Transverse colon (tissue), 4 donors: ENCODE data around the gene JAM3. TPM values are rescaled to one million over a fixed set of nuclear protein-coding genes. Genes with fewer than 3 reads are reported as not detected.

Experiments used
- DNase-seq: peaks from one replicate; pipeline ENCODE4 v3.0.0-alpha.2; 2019
- H3K27ac ChIP-seq, 4 donors: fragments of 200-600 bp; sonication (generic); 2 replicates each; pipeline ENCODE4 v1.5.1; 2016 to 2018; ENCODE audit warnings: inconsistent platforms in 4 of 4
- H3K27me3 ChIP-seq: fragments of 200-600 bp; sonication (generic); 2 replicates; pipeline ENCODE4 v1.5.1; 2017; ENCODE audit warnings: inconsistent platforms
- H3K36me3 ChIP-seq, 4 donors: fragments of 200-600 bp; sonication (generic); 2 replicates each; pipeline ENCODE4 v1.5.1; 2017 to 2019; ENCODE audit warnings: inconsistent platforms in 4 of 4
- H3K4me1 ChIP-seq, 4 donors: fragments of 200-600 bp; sonication (generic); 2 replicates each; pipeline ENCODE4 v1.5.1; 2017 to 2020; ENCODE audit warnings: inconsistent platforms in 4 of 4
- H3K4me3 ChIP-seq, 4 donors: fragments of 200-600 bp; sonication (generic); 1 replicate in 1 of 4; 2 replicates in 3 of 4; pipeline versions ENCODE4 v1.5.1 to v1.6.1; 2017 to 2019; ENCODE audit warnings: inconsistent platforms in 4 of 4
- H3K9me3 ChIP-seq, 2 donors: fragments of 200-600 bp; sonication (generic); 2 replicates each; pipeline ENCODE4 v1.5.1; 2017 to 2019; ENCODE audit warnings: inconsistent platforms in 2 of 2
- EP300 ChIP-seq: sonication (generic); formaldehyde crosslinking; IDR thresholded peaks from one replicate; pipeline ENCODE4 v1.6.1; 2017; ENCODE audit warnings: antibody characterized with exemption, low read depth
- POLR2A ChIP-seq: fragments of 450-650 bp; IDR thresholded peaks from one replicate; pipeline ENCODE4 v1.6.1; 2016; ENCODE audit warnings: antibody characterized with exemption, mild to moderate bottlenecking, moderate library complexity
- POLR2AphosphoS5 ChIP-seq, 3 donors: sonication (generic); formaldehyde crosslinking; IDR thresholded peaks; one replicate each; pipeline ENCODE4 v1.6.1; 2016; ENCODE audit warnings: antibody characterized with exemption in 3 of 3
- WGBS, 2 donors: methylation state at CpG; one replicate each; pipeline ENCODE4 v1.1.5; 2018; ENCODE audit warnings: low coverage in 1 of 2; 5-methylcytosine and 5-hydroxymethylcytosine counted together
- in situ Hi-C, 4 donors: fragments of 200-750 bp; cut with MboI; loops; one replicate each; pipeline versions ENCODE4 v1.15.0 to v1.15.1; 2017; ENCODE audit warnings: low sequenced_read_pairs in 3 of 4, low pct_ligation_motif_present in 1 of 4, low pct_unique_long_range_greater_than_20kb in 1 of 4
- intact Hi-C: fragments of 100-400 bp; cut with DNase I; formaldehyde crosslinking; loops from one replicate; pipeline ENCODE4 v1.15.1; 2023; ENCODE audit warnings: low total_unique reads
- total RNA-seq, 4 donors: library from RNA; depleted of rRNA; stranded (reverse); fragments of >200 nt; gene quantifications; one replicate each; pipeline ENCODE4 v1.1.0, GENCODE V29; 2016
- TF ChIP-seq, protein P1 (sequence below), 5 experiments: fragments of 200-600 bp in 3 of 5; fragments of 450-650 bp in 2 of 5; sonication (generic) in 3 of 5; IDR thresholded peaks; 1 replicate in 2 of 5; 2 replicates in 3 of 5; pipeline ENCODE4 v1.5.1; 2016 to 2017; ENCODE audit warnings: antibody characterized with exemption in 5 of 5, inconsistent platforms in 3 of 5, mild to moderate bottlenecking in 2 of 5, moderate library complexity in 1 of 5

The JAM3 gene
- total RNA-seq, 4 donors from 2014 or later: 7.8 to 56.9 (median 13.8) TPM

DNA sequence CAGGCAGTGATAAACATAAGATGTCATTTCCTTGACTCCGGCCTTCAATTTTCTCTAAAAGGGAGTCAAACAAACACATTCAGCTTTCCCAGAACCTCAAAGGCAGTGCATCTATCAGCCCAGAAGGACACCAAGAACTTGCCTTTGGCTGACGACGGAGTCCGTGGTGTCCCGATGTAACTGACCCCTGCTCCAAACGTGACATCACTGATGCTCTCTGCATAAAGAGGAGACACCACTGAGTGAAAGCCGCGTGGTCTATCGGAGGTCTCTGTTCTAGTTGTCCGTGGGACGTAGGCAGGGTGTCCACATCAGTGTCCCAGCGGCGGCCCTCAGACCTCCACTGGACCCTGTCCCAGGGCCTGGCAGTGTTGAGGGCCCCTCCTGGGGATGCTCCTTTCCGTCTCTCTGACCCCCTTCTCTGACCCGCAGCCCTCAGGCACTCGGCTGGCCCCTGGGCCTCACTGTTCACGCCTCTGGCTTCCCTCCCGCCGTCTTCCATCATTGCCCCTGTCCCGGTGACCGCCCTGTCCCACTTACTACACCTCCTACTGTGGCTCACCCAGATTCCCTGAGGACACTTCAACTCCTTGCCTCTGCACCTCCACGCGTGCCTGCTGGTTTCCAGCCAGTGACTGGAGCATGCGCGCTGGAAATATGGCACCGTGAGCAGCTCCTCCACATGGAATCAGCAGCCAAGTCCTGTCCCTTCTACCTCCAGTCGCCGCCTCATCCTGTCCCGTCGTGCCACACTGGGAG, 84.5 kb downstream of the JAM3 start:
- TF ChIP-seq POLR2A (no peak), POLR2AphosphoS5 (IDR thresholded peaks at IDR 0.05) (no peak), EP300 (no peak)
- TF ChIP-seq, protein P1, sequence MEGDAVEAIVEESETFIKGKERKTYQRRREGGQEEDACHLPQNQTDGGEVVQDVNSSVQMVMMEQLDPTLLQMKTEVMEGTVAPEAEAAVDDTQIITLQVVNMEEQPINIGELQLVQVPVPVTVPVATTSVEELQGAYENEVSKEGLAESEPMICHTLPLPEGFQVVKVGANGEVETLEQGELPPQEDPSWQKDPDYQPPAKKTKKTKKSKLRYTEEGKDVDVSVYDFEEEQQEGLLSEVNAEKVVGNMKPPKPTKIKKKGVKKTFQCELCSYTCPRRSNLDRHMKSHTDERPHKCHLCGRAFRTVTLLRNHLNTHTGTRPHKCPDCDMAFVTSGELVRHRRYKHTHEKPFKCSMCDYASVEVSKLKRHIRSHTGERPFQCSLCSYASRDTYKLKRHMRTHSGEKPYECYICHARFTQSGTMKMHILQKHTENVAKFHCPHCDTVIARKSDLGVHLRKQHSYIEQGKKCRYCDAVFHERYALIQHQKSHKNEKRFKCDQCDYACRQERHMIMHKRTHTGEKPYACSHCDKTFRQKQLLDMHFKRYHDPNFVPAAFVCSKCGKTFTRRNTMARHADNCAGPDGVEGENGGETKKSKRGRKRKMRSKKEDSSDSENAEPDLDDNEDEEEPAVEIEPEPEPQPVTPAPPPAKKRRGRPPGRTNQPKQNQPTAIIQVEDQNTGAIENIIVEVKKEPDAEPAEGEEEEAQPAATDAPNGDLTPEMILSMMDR (IDR thresholded peaks at IDR 0.05): no peak
- no peak overlapping the region for H3K4me3 ChIP-seq
- intact Hi-C loops (no loop called here), in situ Hi-C loops (no loop called here)
- no peak for DNase-seq
- H3K27me3 ChIP-seq: no peaks in the 10 kb centered on the region
- 94% methylated on average over 30 of the region's 30 CpGs; no CpG with 5 or more reads in 1 of the 2 donors for WGBS, 2 donors
- H3K36me3 ChIP-seq: peaks cover 0 to 11% (median 4%) of the 10 kb centered on the region in 4 donors
- no peaks in the 10 kb centered on the region for H3K9me3 ChIP-seq
- no peak overlapping the region for H3K27ac ChIP-seq
- no peaks in the 10 kb centered on the region for H3K4me1 ChIP-seq

GRCh38 chr11:134154441-134154840, 85.6 kb downstream of the JAM3 start:
- no peak for DNase-seq
- no peaks in the 10 kb centered on the region for H3K9me3 ChIP-seq
- in situ Hi-C loops: no loop called here
- H3K4me3 ChIP-seq: no peak overlapping the region
- peaks cover 0 to 8% (median 4%) of the 10 kb centered on the region in 4 donors for H3K36me3 ChIP-seq
- TF ChIP-seq POLR2A (no peak), EP300 (no peak)
- TF ChIP-seq, protein P1 (IDR thresholded peaks at IDR 0.05): no peak
- no peak overlapping the region for H3K27ac ChIP-seq
- H3K4me1 ChIP-seq: no peaks in the 10 kb centered on the region
- intact Hi-C loops: no loop called here
- 77 to 100% methylated on average over 1 to 11 of the region's 11 CpGs for WGBS, 2 donors
- H3K27me3 ChIP-seq: no peaks in the 10 kb centered on the region

DNA sequence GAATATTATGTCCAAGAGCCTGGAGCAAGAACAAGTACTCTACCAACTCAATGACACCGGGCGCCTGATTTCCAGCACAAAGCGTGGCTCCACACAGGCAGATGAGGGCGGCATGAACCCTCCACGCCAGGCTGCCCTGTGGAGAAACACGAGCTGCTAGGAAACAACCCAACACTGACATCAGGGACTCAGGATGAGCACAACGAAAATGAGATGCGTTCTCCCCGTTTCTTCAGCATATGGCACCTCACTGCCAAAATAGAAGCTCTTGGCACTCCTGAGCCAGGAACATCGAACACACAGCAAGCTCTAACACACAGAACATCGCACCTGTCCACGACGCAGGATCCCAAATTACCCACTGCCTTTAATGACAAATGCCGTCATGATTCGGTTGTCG, 86.6 kb downstream of the JAM3 start:
- Histone ChIP-seq H3K27ac (no peak overlapping the region), H3K4me1 (no peaks in the 10 kb centered on the region), H3K4me3 (no peak overlapping the region), H3K27me3 (no peaks in the 10 kb centered on the region), H3K36me3 (peaks cover 0 to 5% (median 0%) of the 10 kb centered on the region in 4 donors), H3K9me3 (no peaks in the 10 kb centered on the region)
- in situ Hi-C loops: no loop called here
- 90 to 96% methylated on average over 2 to 16 of the region's 16 CpGs for WGBS, 2 donors
- TF ChIP-seq, protein P1 (IDR thresholded peaks at IDR 0.05): no peak
- TF ChIP-seq POLR2A (no peak), POLR2AphosphoS5 (IDR thresholded peaks at IDR 0.05) (no peak), EP300 (no peak)
- DNase-seq: no peak
- intact Hi-C loops: no loop called here

- DNase-seq: no peak
- peaks cover 0 to 6% (median under 1%) of the 10 kb centered on the region in 4 donors for H3K36me3 ChIP-seq
- no peak overlapping the region for H3K4me3 ChIP-seq
- no peak overlapping the region for H3K27ac ChIP-seq
- no peaks in the 10 kb centered on the region for H3K27me3 ChIP-seq
- H3K9me3 ChIP-seq: no peaks in the 10 kb centered on the region
- intact Hi-C loops (no loop called here), in situ Hi-C loops (no loop called here)
- TF ChIP-seq, protein P1 (IDR thresholded peaks at IDR 0.05): no peak
- no peak for TF ChIP-seq EP300
- TF ChIP-seq POLR2AphosphoS5 (IDR thresholded peaks at IDR 0.05): no peak
- TF ChIP-seq POLR2A: no peak
- no peaks in the 10 kb centered on the region for H3K4me1 ChIP-seq
- WGBS, 2 donors: 93 to 100% methylated on average over 4 to 28 of the region's 28 CpGs
These were observed 87.3 kb downstream of the JAM3 start for GRCh38 chr11:134155946-134156865.
